ENCODE results near the gene S100A14. TPM values are rescaled to one million over a fixed set of nuclear protein-coding genes. Genes with fewer than 3 reads are reported as not detected.
A peak's percentile ranks its signal among the peaks of the same experiment; 100 is the strongest.

S100A14 gene
- total and polyA plus RNA-seq, 9 of the 15 experiments (the other 6 are each of a cell fraction or from before 2014, with no cell fraction given), result 0.10 to 0.64 (median 0.24) TPM; not detected in 3

DNA sequence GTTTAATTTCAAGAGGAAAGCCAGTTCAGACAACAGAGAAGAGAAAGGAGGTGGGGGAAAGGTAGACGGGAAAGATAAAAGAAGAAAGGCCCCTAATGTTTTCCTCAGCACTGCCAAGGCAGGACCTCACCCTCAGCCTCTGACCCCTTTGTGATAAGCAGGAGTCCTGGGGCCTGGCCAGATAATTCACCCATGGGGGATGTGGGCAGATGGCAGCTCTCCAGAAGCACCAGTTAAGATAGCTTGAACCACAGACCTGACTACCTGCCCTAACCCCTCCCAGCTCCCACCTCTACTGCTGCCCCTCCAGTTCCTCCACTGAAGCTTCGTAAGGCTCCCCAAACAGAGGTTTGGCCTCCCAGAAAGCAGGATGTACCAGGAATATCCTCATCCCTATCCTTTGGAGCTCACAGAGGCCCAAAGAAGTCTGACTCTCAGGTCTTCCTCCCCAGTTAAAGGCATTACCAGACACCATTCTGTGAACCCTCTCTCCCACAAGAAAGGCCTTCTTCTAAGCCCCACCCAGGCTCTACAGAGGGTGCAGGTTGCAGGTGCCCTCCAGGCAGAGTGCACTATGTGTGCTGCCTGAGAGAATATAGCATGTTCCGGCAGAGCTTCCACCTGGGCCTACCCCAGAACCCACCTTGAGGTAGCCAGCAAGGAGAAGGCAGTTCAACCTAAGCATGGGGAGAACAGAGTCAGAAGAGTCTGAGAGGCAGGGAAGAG is 33.2 kb upstream of the S100A14 start (continued):
- TF ChIP-seq CCNT2 (IDR thresholded peaks at IDR 0.05; ENCODE audit: borderline replicate concordance, extremely low read depth, insufficient read length, low read depth, low read length) (no peak), MXI1 (IDR thresholded peaks at IDR 0.05; ENCODE audit: low read depth, low read length) (no peak), NCOA6 (IDR thresholded peaks at IDR 0.05) (no peak), POLR2G (IDR thresholded peaks at IDR 0.05; ENCODE audit: low read depth, low read length) (no peak), RBM17 (IDR thresholded peaks at IDR 0.05; ENCODE audit: borderline replicate concordance, low read depth, low read length) (no peak), SPI1 (IDR thresholded peaks at IDR 0.05; ENCODE audit: borderline replicate concordance, low read depth, low read length) (no peak), TAL1 (IDR thresholded peaks at IDR 0.05) (peak; percentile 47; the same call in 1 of the 2 replicates), MTA2 (IDR thresholded peaks at IDR 0.05; ENCODE audit: low read depth) (0 out of 2 replicates have a peak, but pooled peaks have one; percentile 7), PYGO2 (tag; IDR thresholded peaks at IDR 0.05) (no peak), EWSR1 (IDR thresholded peaks at IDR 0.05; ENCODE audit: borderline replicate concordance, low read depth, partially characterized antibody) (no peak), RBM22 (IDR thresholded peaks at IDR 0.05; ENCODE audit: low read depth, low read length, poor library complexity, severe bottlenecking) (no peak), ZNF384 (IDR thresholded peaks at IDR 0.05; ENCODE audit: low read depth, low read length) (no peak), MEF2D (tag; conservative IDR thresholded peaks at IDR 0.05; ENCODE audit: low read depth) (no peak), ZNF707 (CRISPR knock-in tag; conservative IDR thresholded peaks at IDR 0.05) (no peak)
- TF ChIP-seq, protein P1, sequence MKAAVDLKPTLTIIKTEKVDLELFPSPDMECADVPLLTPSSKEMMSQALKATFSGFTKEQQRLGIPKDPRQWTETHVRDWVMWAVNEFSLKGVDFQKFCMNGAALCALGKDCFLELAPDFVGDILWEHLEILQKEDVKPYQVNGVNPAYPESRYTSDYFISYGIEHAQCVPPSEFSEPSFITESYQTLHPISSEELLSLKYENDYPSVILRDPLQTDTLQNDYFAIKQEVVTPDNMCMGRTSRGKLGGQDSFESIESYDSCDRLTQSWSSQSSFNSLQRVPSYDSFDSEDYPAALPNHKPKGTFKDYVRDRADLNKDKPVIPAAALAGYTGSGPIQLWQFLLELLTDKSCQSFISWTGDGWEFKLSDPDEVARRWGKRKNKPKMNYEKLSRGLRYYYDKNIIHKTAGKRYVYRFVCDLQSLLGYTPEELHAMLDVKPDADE (conservative IDR thresholded peaks at IDR 0.05; ENCODE audit: control insufficient read depth, low read depth, low read length), result 0 out of 2 replicates have a peak, but pooled peaks have one; percentile 0
- TF ChIP-seq, protein P2, sequence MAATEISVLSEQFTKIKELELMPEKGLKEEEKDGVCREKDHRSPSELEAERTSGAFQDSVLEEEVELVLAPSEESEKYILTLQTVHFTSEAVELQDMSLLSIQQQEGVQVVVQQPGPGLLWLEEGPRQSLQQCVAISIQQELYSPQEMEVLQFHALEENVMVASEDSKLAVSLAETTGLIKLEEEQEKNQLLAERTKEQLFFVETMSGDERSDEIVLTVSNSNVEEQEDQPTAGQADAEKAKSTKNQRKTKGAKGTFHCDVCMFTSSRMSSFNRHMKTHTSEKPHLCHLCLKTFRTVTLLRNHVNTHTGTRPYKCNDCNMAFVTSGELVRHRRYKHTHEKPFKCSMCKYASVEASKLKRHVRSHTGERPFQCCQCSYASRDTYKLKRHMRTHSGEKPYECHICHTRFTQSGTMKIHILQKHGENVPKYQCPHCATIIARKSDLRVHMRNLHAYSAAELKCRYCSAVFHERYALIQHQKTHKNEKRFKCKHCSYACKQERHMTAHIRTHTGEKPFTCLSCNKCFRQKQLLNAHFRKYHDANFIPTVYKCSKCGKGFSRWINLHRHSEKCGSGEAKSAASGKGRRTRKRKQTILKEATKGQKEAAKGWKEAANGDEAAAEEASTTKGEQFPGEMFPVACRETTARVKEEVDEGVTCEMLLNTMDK (IDR thresholded peaks at IDR 0.05; ENCODE audit: borderline replicate concordance, insufficient read depth, low read depth, low read length, poor library complexity, severe bottlenecking), result no peak
- TF ChIP-seq, protein P3, sequence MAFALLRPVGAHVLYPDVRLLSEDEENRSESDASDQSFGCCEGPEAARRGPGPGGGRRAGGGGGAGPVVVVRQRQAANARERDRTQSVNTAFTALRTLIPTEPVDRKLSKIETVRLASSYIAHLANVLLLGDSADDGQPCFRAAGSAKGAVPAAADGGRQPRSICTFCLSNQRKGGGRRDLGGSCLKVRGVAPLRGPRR (CRISPR knock-in tag; IDR thresholded peaks at IDR 0.05), result no peak
- TF ChIP-seq, protein P4, sequence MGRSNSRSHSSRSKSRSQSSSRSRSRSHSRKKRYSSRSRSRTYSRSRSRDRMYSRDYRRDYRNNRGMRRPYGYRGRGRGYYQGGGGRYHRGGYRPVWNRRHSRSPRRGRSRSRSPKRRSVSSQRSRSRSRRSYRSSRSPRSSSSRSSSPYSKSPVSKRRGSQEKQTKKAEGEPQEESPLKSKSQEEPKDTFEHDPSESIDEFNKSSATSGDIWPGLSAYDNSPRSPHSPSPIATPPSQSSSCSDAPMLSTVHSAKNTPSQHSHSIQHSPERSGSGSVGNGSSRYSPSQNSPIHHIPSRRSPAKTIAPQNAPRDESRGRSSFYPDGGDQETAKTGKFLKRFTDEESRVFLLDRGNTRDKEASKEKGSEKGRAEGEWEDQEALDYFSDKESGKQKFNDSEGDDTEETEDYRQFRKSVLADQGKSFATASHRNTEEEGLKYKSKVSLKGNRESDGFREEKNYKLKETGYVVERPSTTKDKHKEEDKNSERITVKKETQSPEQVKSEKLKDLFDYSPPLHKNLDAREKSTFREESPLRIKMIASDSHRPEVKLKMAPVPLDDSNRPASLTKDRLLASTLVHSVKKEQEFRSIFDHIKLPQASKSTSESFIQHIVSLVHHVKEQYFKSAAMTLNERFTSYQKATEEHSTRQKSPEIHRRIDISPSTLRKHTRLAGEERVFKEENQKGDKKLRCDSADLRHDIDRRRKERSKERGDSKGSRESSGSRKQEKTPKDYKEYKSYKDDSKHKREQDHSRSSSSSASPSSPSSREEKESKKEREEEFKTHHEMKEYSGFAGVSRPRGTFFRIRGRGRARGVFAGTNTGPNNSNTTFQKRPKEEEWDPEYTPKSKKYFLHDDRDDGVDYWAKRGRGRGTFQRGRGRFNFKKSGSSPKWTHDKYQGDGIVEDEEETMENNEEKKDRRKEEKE (IDR thresholded peaks at IDR 0.05; ENCODE audit: borderline replicate concordance in 1 of 2, control insufficient read depth in 1 of 2, low read depth in 2 of 2, low read length in 1 of 2), result no peak
- TF ChIP-seq, protein P5, sequence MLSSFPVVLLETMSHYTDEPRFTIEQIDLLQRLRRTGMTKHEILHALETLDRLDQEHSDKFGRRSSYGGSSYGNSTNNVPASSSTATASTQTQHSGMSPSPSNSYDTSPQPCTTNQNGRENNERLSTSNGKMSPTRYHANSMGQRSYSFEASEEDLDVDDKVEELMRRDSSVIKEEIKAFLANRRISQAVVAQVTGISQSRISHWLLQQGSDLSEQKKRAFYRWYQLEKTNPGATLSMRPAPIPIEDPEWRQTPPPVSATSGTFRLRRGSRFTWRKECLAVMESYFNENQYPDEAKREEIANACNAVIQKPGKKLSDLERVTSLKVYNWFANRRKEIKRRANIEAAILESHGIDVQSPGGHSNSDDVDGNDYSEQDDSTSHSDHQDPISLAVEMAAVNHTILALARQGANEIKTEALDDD (IDR thresholded peaks at IDR 0.05), result no peak

All from K562 (cell line).